Stimulated activated CD4-positive, alpha-beta T cell treated with anti-CD3 and anti-CD28 coated beads, Interleukin-4, amount 100 ng/mL, for 24 hours (primary cell): ENCODE measurements around the gene GPC5.
"Not testable (repeated sequence)": the region's sequence is repeated elsewhere in the genome, so short reads cannot be mapped to it uniquely, and the experiment has no call there.

Experiments used
- DNase-seq: peaks from one replicate; pipeline ENCODE4 v3.0.0-alpha.2; 2020

The GPC5 gene

DNA sequence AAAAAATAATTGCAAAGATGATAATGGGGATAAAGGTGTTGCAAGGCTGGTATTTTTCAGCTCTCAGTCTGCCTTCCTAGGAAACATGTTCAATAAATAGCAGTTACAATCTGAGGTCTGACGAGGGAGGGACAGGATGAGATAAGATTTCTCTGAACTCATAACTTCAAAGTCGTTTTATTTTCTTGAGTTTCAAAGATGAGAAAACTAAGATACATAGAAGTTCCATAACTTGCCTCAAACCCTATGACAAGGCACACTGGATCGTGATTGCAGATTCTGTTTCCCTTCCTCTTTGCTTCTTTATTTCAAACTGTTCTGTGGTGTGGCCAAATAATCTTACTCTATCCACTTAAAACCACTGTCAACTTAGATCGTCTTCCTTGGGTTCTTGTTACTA is 327.2 kb downstream of the GPC5 start:
- no peak for DNase-seq

DNA sequence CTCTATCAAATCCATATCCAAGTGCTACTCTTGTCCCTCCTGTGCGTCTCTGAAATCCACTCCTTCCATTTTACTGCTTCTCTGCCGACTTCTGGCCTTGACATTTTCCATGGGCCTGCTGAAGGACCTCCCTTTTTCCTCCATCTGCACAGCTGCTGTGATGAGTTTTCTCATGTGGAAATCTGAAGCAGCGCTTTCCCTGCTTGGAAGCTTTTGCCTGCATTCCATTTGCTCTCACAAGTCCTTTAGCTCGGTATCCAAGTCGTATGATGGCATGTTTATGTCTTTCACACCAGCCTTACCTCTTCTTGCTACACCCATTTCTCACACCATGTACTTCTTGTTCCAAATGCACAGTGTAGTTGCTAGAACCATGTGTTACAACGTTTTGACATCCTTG is 328.2 kb downstream of the GPC5 start:
- DNase-seq: no peak

DNA sequence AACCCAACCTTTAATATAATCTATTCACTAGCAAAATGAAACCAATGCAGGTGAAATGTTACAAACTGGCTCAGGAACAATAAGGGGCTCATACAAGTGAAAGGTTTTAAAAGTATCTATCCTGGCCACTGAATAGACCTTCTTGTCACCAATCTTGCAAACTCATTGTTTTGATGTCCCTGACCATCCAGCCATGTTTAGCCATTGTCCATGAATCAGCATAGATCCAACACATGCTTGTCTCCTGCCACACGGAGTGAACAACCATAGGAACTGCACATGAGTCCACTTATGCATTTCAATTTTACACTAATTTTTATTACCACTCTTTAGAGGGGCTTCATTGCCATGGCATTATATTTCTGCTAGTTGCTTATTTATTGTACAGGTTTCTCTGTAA is 331.4 kb downstream of the GPC5 start:
- DNase-seq: no peak

DNA sequence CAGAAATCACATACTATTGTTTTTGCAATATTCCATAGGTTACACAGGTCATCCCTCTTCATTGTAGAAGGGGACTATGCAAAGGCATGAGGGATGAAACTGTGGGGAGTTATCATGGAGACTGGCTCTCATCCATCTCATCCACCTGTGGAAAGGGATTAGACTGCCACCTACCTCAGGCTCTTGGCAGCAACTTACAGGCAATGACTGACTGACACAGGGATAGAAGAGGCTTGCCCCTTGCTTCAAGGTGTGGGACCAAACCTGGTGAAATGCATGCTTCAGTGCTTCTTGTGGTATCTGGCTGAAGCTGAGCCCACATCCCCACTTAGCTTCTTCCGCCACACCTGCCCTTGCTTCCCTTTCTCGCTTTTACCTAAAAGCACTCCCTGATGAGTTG is 341.3 kb downstream of the GPC5 start:
- no peak for DNase-seq

DNA sequence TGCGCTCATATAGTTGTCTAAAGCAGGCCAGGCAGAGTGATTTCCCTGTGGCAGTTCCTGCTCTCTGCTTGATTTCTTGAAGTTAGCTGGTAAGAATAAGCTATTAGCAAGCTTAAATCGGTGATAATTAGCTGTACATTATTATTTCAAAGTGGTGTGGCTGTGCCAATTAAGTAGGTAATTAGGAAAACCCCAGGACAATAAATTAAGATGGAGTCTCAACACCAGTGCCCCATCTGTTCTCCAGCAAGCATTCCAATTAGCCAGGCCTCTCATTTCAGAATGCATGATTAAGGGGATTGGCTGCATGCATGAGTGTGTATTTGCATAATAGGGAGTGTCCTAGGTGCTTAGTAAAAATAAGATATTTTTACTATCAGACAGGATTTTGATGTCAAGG is 342.3 kb downstream of the GPC5 start:
- no peak for DNase-seq

DNA sequence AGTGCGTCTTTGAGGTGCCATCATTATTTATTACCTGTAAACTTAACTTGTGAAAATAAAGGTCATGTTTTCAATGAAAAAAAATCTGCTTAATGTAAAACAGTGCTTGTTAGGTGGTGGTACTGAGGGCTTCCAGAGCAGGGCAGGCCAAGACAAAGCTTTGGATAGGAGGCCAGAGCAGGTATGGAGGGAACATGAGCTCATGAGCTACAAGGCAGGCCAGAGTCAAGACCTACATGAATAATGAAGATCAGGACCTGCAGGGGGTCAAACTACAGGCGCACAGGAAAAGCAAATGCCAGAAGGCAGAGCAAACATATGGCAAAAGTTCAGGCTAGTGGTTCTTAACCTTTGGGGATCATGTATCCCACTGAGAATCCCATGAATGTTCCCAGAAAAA is 343.5 kb downstream of the GPC5 start:
- DNase-seq: no peak

DNA sequence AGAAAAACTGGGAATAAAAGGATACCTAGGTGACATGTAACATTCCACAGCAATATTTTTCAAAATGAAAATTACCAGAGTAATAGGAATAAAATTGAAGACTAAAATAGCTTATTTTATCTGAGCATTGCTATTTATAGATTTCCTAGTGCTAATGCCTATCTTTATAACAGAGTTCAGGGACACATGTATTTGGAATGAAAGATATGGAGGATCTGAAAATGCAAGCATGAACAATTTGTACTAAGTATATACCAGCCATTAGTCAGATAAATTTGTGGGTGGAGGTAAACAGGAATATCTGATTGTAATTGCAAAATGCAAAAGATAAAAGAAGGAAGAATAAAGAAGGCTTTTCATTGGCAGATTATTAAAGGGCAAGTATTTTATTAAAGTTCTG is 345.9 kb downstream of the GPC5 start:
- DNase-seq: no peak

DNA sequence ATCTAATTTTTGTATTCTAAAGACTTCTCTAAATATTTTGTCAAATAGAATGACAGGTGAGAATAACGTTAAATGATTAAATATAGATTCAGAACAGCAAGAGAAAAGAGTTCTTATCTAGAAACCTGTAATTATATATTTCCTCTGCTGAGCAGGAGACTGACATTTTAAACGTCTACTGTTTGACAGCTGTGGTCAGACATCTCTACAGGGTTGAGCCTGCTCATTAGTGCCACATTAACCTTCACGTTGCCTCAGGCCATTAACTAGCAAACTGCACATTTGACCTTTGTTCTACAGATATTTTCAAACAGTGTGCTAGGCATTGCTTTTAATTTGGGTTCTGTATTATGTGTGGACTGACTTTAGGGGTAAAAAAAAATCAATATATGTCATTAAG is 347.5 kb downstream of the GPC5 start:
- no peak for DNase-seq

DNA sequence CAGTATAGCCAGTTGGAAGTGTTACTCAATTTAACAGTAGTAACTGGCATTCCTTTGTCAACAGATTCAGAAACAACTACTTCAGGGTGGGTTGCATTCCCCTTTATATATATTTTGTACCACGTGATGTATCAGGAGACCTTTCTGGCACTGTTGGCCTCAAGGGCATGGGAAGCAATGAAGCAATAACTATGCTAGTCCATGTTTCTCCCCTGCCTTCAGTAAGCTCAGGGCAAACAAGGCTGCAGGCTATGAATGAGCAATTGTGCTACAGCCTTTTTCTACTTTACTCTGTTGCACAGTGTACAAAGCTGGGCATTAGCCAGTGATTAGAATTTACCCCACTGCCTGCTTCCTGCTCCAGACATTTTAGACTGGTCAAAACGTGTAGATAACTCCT is 348.8 kb downstream of the GPC5 start:
- DNase-seq: no peak

DNA sequence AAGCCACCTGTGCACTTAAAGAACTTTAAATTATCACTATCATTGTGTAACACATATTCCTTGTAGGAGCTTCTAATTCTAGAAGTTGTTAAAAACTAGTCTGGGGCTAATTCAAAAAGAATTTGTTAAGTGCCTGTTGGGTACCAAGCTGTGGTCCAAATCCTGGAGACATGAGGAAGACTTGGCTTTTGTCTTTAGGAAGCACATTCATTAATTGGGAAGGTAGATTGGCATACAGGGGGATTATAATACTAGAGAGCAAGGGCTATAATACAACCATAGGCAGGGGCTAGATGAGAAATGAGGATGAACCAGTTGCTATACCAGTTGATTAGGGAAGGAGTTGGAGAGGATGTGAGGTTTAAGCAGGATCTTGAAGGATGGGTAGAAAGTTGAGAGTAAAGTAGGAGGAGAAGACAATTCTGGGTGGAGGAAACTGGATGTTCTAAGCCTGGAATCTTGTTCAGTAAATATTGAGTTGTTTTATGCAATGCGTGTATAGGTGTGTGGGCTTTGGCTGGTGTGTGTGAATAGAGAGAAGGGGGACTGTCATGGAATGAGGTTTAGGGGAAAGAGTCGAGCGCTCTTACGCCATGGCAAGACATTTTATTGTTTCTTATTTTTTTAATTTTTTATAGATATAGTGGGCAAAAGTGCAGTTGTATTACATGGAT is 350.1 kb downstream of the GPC5 start:
- no peak for DNase-seq

DNA sequence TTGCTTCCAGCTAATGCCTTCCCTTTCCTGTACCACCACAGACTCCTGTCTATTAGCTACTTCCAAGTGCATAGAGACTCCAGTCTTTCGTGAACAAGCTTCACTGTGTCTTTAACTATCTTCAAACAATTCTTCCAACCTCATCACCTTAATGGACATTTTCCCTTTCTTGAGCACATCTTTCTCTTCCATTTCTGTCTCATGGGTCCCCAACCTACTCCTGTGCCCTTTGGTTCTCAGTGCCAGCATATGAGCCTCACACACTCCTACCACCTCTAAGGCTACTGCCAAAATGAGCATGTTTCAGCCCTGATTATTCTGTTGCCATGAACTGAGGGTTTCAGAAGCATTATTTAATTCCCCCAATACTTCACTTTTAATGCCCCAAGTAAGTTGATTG is 360.3 kb downstream of the GPC5 start:
- DNase-seq: no peak

DNA sequence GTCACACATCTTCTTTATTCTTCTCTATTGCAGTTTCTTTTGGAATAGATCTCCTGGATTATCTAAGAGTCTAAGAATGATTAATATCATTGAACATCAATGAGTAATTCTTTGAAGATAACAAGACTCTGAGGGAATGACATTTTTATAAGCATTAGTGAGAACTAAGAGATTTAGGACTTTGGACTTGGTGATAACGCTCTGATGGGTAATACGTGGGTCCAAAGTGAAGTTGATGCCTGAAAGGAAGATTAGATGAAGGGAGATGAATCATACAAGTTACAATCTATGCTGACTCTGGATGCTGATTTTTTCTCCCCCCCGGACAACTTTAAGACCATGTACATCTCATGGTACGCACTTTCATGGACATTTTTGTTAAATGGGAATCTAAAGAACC is 364.5 kb downstream of the GPC5 start:
- DNase-seq: no peak

DNA sequence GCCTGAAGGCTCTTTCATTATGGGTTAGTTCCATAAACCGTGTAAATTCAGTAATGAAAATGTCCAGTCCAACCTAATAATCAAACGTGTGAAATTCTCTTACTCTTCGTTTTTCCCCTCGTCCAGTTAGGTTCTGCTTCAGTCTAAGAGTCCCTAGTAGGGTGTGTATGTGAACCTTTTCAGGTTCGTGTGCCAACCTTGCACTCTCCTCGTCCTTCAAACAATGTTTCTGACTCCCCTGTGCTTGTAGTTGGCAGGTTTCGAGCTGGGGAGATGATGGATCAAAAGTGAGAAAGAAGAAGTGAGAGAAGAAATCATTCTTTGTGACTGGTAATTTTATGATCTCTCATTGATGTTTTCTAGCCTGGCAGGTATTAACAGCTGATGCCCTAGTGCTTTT is 366.1 kb downstream of the GPC5 start:
- no peak for DNase-seq

DNA sequence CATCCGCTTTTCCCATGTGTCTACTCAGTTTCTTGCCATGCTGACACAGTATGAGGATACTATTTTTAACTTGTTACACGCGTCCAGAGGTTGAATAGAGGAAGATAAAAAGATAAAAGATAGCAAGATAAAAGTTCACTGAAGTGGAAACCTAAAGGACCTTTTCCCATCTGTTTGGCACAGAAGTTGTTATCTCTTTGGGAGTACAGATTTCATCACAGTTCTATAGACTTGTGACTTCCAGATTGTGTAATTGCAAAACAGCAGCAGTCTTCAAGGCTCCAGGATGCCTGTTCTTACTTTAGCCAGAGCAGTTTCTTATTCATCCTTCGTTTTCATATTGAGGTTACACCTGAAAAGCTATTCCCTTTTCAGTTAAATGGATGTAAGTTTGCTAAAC is 369.2 kb downstream of the GPC5 start:
- no peak for DNase-seq

DNA sequence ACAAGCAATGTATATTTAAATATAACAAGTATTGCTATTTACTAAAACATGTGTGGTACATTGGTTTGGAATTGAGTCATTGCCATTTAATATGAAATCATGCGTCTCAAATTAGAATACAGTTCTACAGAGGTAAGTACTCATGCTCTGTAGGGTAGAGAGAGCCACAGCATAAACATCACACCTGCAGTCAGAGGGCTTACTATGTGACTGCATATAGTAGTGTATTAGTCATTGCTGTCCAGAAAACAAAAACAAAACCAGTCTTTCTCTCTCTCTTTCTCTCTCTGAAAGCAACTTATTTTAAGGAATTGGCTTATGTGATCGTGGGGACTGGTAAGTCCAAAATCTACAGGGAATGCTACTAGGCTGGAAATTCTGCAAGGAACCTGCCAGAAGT is 370.3 kb downstream of the GPC5 start:
- DNase-seq: no peak

DNA sequence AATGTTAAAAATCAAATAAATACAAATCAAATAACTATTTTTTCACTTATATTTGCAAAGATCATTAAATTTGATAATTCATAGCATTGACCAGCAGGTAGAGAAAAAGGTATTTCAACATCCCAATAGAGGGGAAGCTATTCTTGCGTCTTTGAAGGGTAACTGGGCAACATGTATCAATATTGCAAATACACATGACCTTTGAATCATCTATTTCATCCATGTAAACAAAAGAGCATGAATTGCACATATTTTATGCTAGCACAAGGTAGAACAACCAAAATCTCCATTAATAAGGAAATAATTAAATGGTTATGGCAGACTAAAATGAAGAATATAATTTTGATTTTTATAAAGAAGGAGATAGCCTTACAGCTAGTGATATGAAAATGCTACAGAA is 372.8 kb downstream of the GPC5 start:
- no peak for DNase-seq

DNA sequence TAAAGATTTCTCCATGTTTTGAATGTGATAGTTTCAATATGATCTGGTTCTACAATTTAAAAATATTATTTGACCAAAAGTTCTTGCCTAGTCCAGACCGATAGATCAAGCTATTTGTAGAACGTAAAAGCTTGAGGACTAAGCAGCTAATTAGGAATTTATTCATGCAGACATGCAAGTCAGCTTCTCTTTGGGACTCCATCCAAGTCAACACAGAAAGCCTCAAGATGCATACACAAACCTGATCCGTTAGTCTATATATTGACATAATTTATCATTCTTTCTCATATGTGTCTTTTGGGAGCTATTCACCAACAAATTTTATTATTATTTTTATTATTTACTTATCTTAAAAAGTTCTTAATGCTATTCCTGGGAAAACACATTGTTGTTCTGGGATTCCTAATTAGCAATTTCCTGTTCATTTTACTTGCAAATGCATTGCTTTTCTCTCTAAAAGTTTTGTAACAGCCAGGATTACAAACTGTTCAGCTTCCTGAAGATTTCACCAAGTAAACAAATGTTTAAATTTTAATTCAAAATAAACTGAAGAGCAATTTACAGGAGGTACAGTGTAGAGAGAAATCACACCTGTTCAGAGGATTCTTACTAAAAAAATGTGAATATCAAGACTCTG is 375.3 kb downstream of the GPC5 start:
- no peak for DNase-seq

DNA sequence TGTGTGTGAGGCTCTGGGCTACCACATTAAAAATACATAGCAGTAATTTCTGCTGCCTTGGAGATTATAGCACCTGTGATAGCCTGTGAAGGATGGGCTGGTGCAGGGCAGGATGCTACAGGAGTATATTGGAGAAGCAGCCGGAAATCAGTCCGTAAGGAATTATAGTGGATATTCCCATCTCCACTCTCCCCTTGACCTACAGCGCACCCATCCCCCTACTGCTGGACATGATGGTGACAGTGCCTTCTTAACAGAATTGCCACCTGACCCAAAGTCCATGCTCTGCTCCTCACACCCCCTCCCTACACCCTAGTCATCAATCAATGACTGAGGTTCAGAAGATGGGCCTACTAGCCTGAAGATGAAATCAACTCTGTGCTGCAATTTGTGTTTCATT is 376.0 kb downstream of the GPC5 start:
- DNase-seq: no peak

DNA sequence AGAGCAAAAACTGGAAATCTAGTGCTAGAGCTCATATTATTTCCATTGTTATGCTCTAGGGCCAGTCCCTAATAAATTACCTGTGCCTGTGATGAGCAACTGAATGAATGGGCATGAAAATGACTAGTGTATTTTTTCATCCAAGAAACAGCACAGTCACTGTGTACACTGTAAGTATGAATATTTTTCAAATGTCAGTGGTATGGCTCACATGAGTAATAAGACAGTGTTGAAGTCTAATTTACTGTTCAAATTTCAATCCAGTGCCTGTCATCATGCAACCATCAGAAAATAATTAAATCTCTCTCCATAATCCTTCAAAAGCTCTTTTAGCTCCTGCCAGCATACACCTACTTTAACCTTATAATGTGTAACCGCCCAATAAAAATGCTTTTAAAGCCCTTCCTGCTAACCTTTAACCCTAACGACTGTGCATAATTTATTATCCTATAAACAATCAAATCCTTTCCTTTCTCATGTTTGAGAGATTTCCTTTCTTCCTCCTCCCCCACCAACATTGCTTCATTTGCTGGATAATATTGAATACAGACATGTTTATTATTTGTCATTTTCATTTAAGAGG is 378.3 kb downstream of the GPC5 start:
- DNase-seq: no peak

DNA sequence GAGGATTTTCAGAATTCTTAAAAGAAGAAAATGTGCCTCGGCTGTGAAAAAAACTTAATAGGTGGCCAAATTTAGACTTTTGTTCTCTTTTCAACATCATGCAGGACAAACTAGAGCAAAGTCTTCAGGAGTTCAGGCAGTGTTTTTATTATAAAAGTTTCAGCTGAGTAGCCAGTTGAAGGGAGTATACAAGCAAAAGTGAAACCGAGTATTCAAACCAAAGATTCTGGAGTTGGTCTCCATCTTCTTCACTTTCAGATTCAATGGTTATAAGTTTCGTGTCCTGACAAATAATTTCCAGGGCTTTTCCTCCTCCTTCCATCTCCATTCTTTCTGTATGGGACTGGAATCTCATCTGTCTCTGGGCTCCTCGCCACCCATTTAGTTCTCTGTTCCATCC is 379.7 kb downstream of the GPC5 start:
- DNase-seq: no peak

DNA sequence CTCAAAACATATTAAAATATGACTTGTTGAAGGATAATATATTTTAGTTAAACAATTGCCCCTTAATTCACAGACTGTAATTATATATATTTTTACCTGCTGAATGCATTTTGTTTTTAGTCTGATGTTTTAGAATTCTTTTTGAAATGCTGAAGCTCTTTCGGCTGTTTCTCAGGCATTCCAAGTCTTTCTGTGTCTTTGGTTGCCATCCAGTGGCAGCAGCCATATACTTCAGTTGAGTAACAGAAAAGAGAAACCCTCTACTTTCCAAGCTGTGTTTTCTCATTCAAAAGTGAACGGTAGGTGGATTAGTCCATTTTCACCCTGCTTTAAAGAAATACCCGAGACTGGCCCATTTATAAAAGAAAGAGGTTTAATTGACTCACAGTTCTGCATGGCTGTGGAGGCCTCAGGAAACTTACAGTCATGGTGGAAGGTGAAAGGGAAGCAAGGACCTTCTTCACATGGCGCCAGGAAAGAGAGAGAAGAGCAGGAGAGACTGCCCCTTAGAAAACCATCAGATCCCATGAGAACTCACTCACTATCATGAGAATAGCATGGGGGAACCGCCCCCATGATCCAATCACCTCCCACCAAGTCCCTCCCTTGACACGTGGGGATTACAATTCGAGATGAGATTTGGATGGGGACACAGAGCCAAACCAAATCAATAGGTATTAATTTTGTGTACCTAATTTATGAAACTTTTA is 383.7 kb downstream of the GPC5 start:
- DNase-seq: not testable (repeated sequence)

DNA sequence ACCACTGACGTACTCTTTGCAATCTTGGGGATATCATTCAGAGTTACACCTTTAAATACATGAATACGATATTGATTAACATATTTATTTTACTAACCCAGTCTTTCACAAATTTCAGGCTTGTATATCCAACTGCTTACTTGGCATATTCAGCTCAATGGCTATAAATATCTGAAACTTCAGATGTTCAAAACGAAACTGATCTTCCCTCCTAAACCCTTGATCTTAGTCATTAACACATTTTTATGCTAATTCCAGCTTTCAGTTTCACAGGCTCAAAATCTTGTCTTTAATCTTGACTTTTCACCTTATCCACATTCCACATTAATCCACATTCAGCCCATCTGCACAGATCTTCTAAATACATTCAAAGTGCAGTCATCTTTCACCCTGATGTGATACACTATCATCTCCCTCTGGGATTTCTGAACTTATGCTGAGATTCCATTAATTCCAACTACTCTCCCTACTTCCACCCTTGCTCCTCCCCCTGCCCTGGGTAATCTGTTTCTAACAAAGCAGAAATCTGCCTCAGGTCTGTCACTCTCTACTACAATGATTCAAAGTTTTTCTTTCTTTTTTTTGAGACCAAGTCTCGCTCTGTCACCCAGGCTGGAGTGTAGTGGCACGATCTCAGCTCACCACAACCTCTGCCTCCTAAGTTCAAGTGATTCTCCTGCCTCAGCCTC is 387.2 kb downstream of the GPC5 start:
- no peak for DNase-seq

DNA sequence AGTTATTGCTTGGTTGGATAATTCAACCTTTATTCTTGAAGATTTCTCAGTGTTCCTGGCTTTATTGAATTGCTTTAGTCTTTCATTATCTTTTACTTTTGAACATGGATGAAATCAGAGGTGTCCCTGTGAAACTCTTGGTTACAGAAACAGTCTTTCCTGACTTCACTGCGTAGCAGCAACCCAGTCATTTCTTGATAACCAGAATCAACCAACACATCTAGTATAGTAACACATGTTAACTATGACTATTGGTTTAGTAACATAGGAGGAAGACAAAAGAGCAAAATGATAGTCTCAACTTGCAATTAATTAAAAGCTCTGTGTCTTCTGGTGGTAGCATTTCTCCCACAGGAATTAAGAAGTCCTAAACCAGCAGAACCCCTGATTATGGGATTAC is 393.6 kb downstream of the GPC5 start:
- no peak for DNase-seq

DNA sequence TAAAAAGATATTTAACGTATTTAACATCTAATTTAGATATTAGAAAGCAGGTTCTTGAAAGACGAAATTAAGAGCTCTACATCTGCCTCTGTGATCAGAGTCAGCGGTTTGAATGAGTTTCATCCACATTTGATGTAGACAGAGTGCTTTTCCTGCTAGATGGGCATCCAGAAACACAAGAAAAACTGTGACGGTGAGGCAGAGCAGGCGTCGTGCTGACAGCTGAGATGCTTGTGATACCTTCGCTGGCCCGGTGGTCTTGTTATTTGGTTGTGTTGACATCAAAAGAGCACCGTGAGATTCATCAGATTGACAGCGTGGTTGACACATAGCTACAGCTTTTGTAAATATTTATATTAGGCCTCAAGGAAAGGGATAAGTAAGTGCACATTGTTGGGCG is 399.1 kb downstream of the GPC5 start:
- DNase-seq: no peak
